ENCODE measurements around the gene SBF2.
"Not testable (repeated sequence)": the region's sequence is repeated elsewhere in the genome, so short reads cannot be mapped to it uniquely, and the experiment has no call there.

The SBF2 gene

DNA sequence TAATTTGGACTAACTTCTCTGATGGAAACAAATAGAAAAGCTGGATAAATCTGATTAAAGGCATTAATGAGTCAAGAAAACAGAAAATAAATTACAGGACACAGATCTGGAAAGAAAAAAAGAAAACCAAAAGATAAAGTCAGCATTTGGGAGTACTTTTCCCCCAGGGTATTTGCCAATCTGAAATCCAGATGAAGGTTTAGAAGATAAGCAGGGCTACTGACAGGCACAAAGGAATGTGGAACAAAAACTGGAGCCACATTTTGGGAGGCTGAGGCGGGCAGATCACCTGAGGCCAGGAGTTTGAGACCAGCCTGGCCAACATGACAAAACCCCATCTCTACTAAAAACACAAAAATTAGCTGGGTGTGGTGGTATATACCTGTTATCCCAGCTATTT lies 57.2 kb downstream of the SBF2 start:
- H3K4me3 ChIP-seq (ENCODE audit: low read depth in 1 of 2, low read length in 2 of 2), result no peak overlapping the region
- H3K27ac ChIP-seq (ENCODE audit: low read depth, low read length), result no peak overlapping the region
- H3K4me1 ChIP-seq (ENCODE audit: insufficient read depth, low read length), result no peaks in the 10 kb centered on the region
- no peaks in the 10 kb centered on the region for H3K27me3 ChIP-seq (ENCODE audit: control insufficient read depth in 1 of 2, insufficient read depth in 2 of 2, low read length in 2 of 2)
- H3K36me3 ChIP-seq (ENCODE audit: insufficient read depth, low read length), result no peaks in the 10 kb centered on the region
- H3K9me3 ChIP-seq (ENCODE audit: low read length), result no peaks in the 10 kb centered on the region
- no peak overlapping the region for H3K9ac ChIP-seq (ENCODE audit: low read length)

- Histone ChIP-seq H3K4me3 (ENCODE audit: low read depth in 1 of 2, low read length in 2 of 2) (no peak overlapping the region), H3K9ac (ENCODE audit: low read length) (no peak overlapping the region), H3K27ac (ENCODE audit: low read depth, low read length) (no peak overlapping the region), H3K4me1 (ENCODE audit: insufficient read depth, low read length) (no peaks in the 10 kb centered on the region), H3K36me3 (ENCODE audit: insufficient read depth, low read length) (no peaks in the 10 kb centered on the region), H3K9me3 (ENCODE audit: low read length) (no peaks in the 10 kb centered on the region), H3K27me3 (ENCODE audit: control insufficient read depth in 1 of 2, insufficient read depth in 2 of 2, low read length in 2 of 2) (no peaks in the 10 kb centered on the region)
These were observed 60.4 kb downstream of the SBF2 start for GRCh38 chr11:10233581-10233980.

DNA sequence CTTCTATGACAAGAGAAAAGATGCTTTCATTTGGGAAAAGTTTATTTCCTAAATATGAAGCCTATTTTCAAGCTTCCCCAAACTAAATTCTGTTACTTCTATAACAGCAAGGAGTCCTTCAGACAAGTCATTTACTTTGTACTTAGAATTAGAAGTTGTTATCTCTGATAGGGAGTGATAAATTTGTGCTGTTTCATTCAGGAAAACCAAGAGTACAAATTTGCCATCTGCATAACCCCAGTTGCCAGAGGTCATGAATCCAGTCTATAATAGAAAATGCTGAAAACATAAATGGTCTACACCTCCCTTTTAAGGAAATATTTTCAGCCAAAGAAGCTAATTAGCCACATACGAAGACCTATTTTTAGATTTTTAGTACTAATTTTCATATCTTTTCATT lies 61.3 kb downstream of the SBF2 start:
- Histone ChIP-seq H3K4me1 (ENCODE audit: insufficient read depth, low read length) (no peaks in the 10 kb centered on the region), H3K27me3 (ENCODE audit: control insufficient read depth in 1 of 2, insufficient read depth in 2 of 2, low read length in 2 of 2) (no peaks in the 10 kb centered on the region), H3K36me3 (ENCODE audit: insufficient read depth, low read length) (no peaks in the 10 kb centered on the region), H3K9ac (ENCODE audit: low read length) (no peak overlapping the region), H3K27ac (ENCODE audit: low read depth, low read length) (no peak overlapping the region), H3K9me3 (ENCODE audit: low read length) (no peaks in the 10 kb centered on the region), H3K4me3 (ENCODE audit: low read depth in 1 of 2, low read length in 2 of 2) (no peak overlapping the region)

DNA sequence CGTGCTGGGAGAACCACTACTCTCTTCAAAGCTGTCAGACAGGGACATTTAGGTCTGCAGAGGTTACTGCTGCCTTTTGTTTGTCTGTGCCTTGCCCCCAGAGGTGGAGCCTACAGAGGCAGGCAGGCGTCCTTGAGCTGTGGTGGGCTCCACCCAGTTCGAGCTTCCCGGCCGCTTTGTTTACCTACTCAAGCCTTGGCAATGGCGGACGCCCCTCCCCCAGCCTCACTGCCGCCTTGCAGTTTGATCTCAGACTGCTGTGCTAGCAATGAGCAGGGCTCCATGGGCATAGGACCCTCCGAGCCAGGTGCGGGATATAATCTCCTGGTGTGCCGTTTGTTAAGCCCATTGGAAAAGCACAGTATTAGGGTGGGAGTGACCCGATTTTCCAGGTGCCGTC lies 62.2 kb downstream of the SBF2 start:
- H3K4me3 ChIP-seq (ENCODE audit: low read depth in 1 of 2, low read length in 2 of 2); H3K4me1 ChIP-seq (ENCODE audit: insufficient read depth, low read length); H3K9me3 ChIP-seq (ENCODE audit: low read length); H3K27ac ChIP-seq (ENCODE audit: low read depth, low read length); H3K27me3 ChIP-seq (ENCODE audit: control insufficient read depth in 1 of 2, insufficient read depth in 2 of 2, low read length in 2 of 2); H3K36me3 ChIP-seq (ENCODE audit: insufficient read depth, low read length); H3K9ac ChIP-seq (ENCODE audit: low read length): not testable (repeated sequence)

- H3K27ac ChIP-seq (ENCODE audit: low read depth, low read length), result no peak overlapping the region
- H3K4me3 ChIP-seq (ENCODE audit: low read depth in 1 of 2, low read length in 2 of 2), result no peak overlapping the region
- no peak overlapping the region for H3K9ac ChIP-seq (ENCODE audit: low read length)
- H3K4me1 ChIP-seq (ENCODE audit: insufficient read depth, low read length), result no peaks in the 10 kb centered on the region
- no peaks in the 10 kb centered on the region for H3K27me3 ChIP-seq (ENCODE audit: control insufficient read depth in 1 of 2, insufficient read depth in 2 of 2, low read length in 2 of 2)
- H3K36me3 ChIP-seq (ENCODE audit: insufficient read depth, low read length), result no peaks in the 10 kb centered on the region
- no peaks in the 10 kb centered on the region for H3K9me3 ChIP-seq (ENCODE audit: low read length)
These were observed 68.5 kb downstream of the SBF2 start for GRCh38 chr11:10225553-10225952.

GRCh38 chr11:10222399-10222798 lies 71.6 kb downstream of the SBF2 start:
- H3K9me3 ChIP-seq (ENCODE audit: low read length), result no peaks in the 10 kb centered on the region
- no peak overlapping the region for H3K4me3 ChIP-seq (ENCODE audit: low read depth in 1 of 2, low read length in 2 of 2)
- no peak overlapping the region for H3K9ac ChIP-seq (ENCODE audit: low read length)
- no peak overlapping the region for H3K27ac ChIP-seq (ENCODE audit: low read depth, low read length)
- no peaks in the 10 kb centered on the region for H3K36me3 ChIP-seq (ENCODE audit: insufficient read depth, low read length)
- H3K4me1 ChIP-seq (ENCODE audit: insufficient read depth, low read length), result no peaks in the 10 kb centered on the region
- no peaks in the 10 kb centered on the region for H3K27me3 ChIP-seq (ENCODE audit: control insufficient read depth in 1 of 2, insufficient read depth in 2 of 2, low read length in 2 of 2)

DNA sequence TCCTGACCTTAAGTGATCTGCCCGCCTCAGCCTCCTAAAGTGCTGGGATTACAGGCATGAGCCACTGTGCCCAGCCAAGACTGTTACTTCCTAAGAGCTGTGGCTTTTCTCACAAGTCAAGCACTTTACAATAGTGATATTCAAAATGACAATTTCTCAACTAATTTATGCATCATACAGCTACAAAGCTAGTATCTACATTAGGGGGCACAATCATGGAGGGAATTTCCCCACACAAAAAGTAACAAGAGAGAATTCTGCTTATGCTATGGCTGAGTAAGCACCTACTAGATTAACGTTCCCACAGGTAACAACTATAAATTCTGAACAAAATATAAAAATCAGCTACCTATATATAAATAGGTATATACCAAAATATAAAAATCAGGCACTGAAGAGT lies 72.7 kb downstream of the SBF2 start:
- no peaks in the 10 kb centered on the region for H3K4me1 ChIP-seq (ENCODE audit: insufficient read depth, low read length)
- H3K9ac ChIP-seq (ENCODE audit: low read length), result no peak overlapping the region
- H3K36me3 ChIP-seq (ENCODE audit: insufficient read depth, low read length), result no peaks in the 10 kb centered on the region
- no peaks in the 10 kb centered on the region for H3K27me3 ChIP-seq (ENCODE audit: control insufficient read depth in 1 of 2, insufficient read depth in 2 of 2, low read length in 2 of 2)
- no peak overlapping the region for H3K27ac ChIP-seq (ENCODE audit: low read depth, low read length)
- no peaks in the 10 kb centered on the region for H3K9me3 ChIP-seq (ENCODE audit: low read length)
- H3K4me3 ChIP-seq (ENCODE audit: low read depth in 1 of 2, low read length in 2 of 2), result no peak overlapping the region

GRCh38 chr11:10211470-10211869 lies 82.5 kb downstream of the SBF2 start:
- Histone ChIP-seq H3K27me3 (ENCODE audit: control insufficient read depth in 1 of 2, insufficient read depth in 2 of 2, low read length in 2 of 2) (no peaks in the 10 kb centered on the region), H3K36me3 (ENCODE audit: insufficient read depth, low read length) (no peaks in the 10 kb centered on the region), H3K4me3 (ENCODE audit: low read depth in 1 of 2, low read length in 2 of 2) (no peak overlapping the region), H3K9ac (ENCODE audit: low read length) (no peak overlapping the region), H3K4me1 (ENCODE audit: insufficient read depth, low read length) (no peaks in the 10 kb centered on the region), H3K27ac (ENCODE audit: low read depth, low read length) (no peak overlapping the region), H3K9me3 (ENCODE audit: low read length) (no peaks in the 10 kb centered on the region)

GRCh38 chr11:10209326-10209725 lies 84.7 kb downstream of the SBF2 start:
- Histone ChIP-seq H3K9ac (ENCODE audit: low read length) (no peak overlapping the region), H3K27ac (ENCODE audit: low read depth, low read length) (no peak overlapping the region), H3K4me1 (ENCODE audit: insufficient read depth, low read length) (no peaks in the 10 kb centered on the region), H3K36me3 (ENCODE audit: insufficient read depth, low read length) (no peaks in the 10 kb centered on the region), H3K27me3 (ENCODE audit: control insufficient read depth in 1 of 2, insufficient read depth in 2 of 2, low read length in 2 of 2) (no peaks in the 10 kb centered on the region), H3K4me3 (ENCODE audit: low read depth in 1 of 2, low read length in 2 of 2) (no peak overlapping the region), H3K9me3 (ENCODE audit: low read length) (no peaks in the 10 kb centered on the region)

- no peak overlapping the region for H3K4me3 ChIP-seq (ENCODE audit: low read depth in 1 of 2, low read length in 2 of 2)
- H3K27ac ChIP-seq (ENCODE audit: low read depth, low read length), result no peak overlapping the region
- no peaks in the 10 kb centered on the region for H3K4me1 ChIP-seq (ENCODE audit: insufficient read depth, low read length)
- H3K27me3 ChIP-seq (ENCODE audit: control insufficient read depth in 1 of 2, insufficient read depth in 2 of 2, low read length in 2 of 2), result no peaks in the 10 kb centered on the region
- H3K36me3 ChIP-seq (ENCODE audit: insufficient read depth, low read length), result no peaks in the 10 kb centered on the region
- H3K9ac ChIP-seq (ENCODE audit: low read length), result no peak overlapping the region
- no peaks in the 10 kb centered on the region for H3K9me3 ChIP-seq (ENCODE audit: low read length)
These were observed 85.9 kb downstream of the SBF2 start for GRCh38 chr11:10208131-10208575.

DNA sequence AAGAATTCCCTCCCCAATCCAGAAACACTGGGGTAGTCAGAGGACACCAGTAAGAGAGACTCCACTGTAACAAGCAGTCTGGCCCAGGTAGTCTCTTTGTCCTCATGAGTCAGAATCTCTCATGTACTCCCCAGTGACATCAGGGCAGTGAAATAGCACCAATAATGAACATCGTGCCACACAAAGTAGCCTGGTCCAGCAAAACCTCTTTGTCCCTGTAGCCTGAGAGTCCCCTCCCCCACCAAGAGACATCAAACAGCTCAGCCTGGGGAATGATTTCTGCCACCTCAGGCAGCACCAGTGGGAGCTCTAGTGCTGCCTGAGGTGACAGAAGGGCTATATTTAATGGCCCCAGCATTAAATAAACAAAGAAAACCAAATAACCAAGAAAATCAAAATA lies 88.1 kb downstream of the SBF2 start:
- Histone ChIP-seq H3K4me3 (ENCODE audit: low read depth in 1 of 2, low read length in 2 of 2) (no peak overlapping the region), H3K4me1 (ENCODE audit: insufficient read depth, low read length) (no peaks in the 10 kb centered on the region), H3K27ac (ENCODE audit: low read depth, low read length) (no peak overlapping the region), H3K36me3 (ENCODE audit: insufficient read depth, low read length) (no peaks in the 10 kb centered on the region), H3K9me3 (ENCODE audit: low read length) (no peaks in the 10 kb centered on the region), H3K9ac (ENCODE audit: low read length) (no peak overlapping the region), H3K27me3 (ENCODE audit: control insufficient read depth in 1 of 2, insufficient read depth in 2 of 2, low read length in 2 of 2) (no peaks in the 10 kb centered on the region)

GRCh38 chr11:10204021-10204420 lies 90.0 kb downstream of the SBF2 start:
- H3K27me3 ChIP-seq (ENCODE audit: control insufficient read depth in 1 of 2, insufficient read depth in 2 of 2, low read length in 2 of 2), result no peaks in the 10 kb centered on the region
- no peak overlapping the region for H3K27ac ChIP-seq (ENCODE audit: low read depth, low read length)

More at GRCh38 chr11:10204021-10204420, 90.0 kb downstream of the SBF2 start:
- Histone ChIP-seq H3K9me3 (ENCODE audit: low read length) (no peaks in the 10 kb centered on the region), H3K9ac (ENCODE audit: low read length) (no peak overlapping the region), H3K36me3 (ENCODE audit: insufficient read depth, low read length) (no peaks in the 10 kb centered on the region), H3K4me1 (ENCODE audit: insufficient read depth, low read length) (no peaks in the 10 kb centered on the region), H3K4me3 (ENCODE audit: low read depth in 1 of 2, low read length in 2 of 2) (no peak overlapping the region)

Measured in muscle layer of colon (tissue), 2 donors.